Left cardiac atrium (tissue), 4 donors: ENCODE results near the gene P3H2. TPM values are rescaled to one million over a fixed set of nuclear protein-coding genes. Genes with fewer than 3 reads are reported as not detected.
"Not testable (repeated sequence)": the region's sequence is repeated elsewhere in the genome, so short reads cannot be mapped to it uniquely, and the experiment has no call there.

Experiments used
- ATAC-seq, 2 donors: fragments of 200-7000 bp; cut with Tn5 transposase; one replicate each; pipeline ENCODE4 v1.9.1; 2020; ENCODE audit warnings: mild to moderate bottlenecking in 2 of 2, moderate library complexity in 2 of 2
- DNase-seq: peaks from one replicate; pipeline ENCODE4 v3.0.0-alpha.2; 2020
- intact Hi-C, 2 donors: fragments of 100-400 bp; cut with DNase I; formaldehyde crosslinking; loops; one replicate each; pipeline versions ENCODE4 v1.14.1 to v1.15.1; 2022 to 2023
- long read RNA-seq: library from polyadenylated mRNA; unstranded; transcript quantifications from one replicate; pipeline ENCODE4 v2.0.0, GENCODE V29; 2021
- total RNA-seq, 2 donors: library from RNA; stranded (reverse); fragmentation: NEBNext Ultra II Directional; extraction: Animal tissue kit (Norgen Biotek cat#: 25700); gene quantifications; one replicate each; pipeline ENCODE4 v1.2.1, GENCODE V29; 2021
- donor health status: DM: no; HTN: yes; CAD: no.
- donor health status: DM: no; HTN: yes; CAD: no; lungs with severe emphysema.
- donor health status: DM: yes; HTN: yes; CAD: no.
- donor health status: Dilated cardiomyopathy.

P3H2 gene, protein sequence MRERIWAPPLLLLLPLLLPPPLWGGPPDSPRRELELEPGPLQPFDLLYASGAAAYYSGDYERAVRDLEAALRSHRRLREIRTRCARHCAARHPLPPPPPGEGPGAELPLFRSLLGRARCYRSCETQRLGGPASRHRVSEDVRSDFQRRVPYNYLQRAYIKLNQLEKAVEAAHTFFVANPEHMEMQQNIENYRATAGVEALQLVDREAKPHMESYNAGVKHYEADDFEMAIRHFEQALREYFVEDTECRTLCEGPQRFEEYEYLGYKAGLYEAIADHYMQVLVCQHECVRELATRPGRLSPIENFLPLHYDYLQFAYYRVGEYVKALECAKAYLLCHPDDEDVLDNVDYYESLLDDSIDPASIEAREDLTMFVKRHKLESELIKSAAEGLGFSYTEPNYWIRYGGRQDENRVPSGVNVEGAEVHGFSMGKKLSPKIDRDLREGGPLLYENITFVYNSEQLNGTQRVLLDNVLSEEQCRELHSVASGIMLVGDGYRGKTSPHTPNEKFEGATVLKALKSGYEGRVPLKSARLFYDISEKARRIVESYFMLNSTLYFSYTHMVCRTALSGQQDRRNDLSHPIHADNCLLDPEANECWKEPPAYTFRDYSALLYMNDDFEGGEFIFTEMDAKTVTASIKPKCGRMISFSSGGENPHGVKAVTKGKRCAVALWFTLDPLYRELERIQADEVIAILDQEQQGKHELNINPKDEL
- 1 to 10 TPM; 1.6 to 4.0 TPM for total RNA-seq
- long read RNA-seq, partial matches to known transcripts, result 0 of 4 reads
- long read RNA-seq, other reads (novel, unspliced or antisense), result 0 of 4 reads

DNA sequence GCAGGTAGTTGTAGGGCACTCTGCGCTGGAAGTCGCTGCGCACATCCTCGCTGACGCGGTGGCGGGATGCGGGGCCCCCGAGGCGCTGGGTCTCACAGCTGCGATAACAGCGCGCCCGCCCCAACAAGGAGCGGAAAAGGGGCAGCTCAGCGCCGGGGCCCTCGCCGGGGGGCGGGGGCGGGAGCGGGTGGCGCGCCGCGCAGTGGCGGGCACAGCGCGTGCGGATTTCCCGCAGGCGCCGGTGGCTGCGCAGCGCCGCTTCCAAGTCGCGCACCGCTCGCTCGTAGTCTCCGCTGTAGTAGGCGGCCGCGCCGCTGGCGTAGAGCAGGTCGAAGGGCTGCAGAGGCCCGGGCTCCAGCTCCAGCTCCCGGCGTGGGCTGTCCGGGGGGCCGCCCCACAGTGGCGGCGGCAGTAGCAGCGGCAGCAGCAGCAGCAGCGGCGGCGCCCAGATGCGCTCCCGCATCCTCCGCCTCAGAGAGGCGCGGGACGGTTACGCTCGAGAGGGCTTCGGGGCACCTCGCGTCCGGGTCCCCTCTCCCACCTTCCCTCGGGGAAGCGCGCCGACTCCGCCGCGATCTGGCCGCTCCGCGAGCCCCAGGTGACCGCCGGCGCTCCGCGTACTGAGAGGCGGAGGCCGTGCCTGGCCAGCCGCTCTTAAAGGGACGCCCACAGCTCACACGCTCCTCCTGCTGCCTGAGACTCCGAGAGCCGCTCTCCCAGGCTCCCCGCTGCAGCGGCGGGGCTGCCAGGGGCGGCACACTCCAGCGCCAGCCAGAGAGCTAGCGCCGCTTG, at the start of gene P3H2:
TSS of gene P3H2 (minus strand) at position 629 of the 792 bp plus-strand sequence. CDS start at position 463, 166 bp downstream.
- intact Hi-C loops, result no loop called here
- ATAC-seq, result peak; percentile 99 to 100

DNA sequence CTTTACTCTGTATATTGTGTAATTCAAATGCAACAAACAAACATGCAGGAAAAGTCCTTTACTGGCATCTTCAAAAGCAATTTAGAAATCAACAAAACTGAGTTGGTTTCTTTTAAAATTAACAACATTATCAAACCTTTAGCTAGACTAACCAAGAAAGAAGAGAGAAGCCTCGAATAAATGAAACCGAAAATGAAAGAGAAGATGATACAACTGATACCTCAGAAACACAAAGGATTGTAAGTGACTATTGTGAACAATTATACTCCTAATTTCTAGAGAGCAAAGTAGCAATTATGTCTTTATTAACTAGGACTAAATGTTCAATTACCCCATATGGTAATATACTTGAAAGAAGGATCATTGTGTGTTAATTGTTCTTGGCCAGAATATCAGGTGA, 49.2 kb upstream of the P3H2 start:
- intact Hi-C loops, result no loop called here
- ATAC-seq (no peak), DNase-seq (no peak)

More for the DNA sequence above, at the start of gene P3H2:
- DNase-seq, result peak; percentile 83

DNA sequence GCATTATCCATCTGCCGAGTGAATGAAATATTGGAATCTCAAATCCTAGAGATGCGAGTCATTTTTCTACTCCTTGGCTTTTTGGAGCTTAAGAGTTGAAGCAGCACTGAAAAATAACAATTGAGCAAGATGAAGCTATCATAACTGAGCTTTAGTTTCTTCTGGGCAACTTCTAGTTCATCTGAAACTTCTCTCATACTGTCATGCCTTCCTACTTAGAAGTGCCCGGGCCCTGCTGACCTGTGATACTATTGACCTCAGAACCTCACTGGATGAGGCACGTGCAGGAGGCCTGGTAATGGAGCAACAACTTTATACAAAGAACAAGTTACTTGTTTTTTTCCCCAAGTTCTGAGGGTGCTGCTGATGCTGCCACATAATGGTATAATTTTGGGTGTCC, 48.5 kb upstream of the P3H2 start:
- DNase-seq, result no peak
- intact Hi-C loops, result no loop called here
- ATAC-seq, result no peak

DNA sequence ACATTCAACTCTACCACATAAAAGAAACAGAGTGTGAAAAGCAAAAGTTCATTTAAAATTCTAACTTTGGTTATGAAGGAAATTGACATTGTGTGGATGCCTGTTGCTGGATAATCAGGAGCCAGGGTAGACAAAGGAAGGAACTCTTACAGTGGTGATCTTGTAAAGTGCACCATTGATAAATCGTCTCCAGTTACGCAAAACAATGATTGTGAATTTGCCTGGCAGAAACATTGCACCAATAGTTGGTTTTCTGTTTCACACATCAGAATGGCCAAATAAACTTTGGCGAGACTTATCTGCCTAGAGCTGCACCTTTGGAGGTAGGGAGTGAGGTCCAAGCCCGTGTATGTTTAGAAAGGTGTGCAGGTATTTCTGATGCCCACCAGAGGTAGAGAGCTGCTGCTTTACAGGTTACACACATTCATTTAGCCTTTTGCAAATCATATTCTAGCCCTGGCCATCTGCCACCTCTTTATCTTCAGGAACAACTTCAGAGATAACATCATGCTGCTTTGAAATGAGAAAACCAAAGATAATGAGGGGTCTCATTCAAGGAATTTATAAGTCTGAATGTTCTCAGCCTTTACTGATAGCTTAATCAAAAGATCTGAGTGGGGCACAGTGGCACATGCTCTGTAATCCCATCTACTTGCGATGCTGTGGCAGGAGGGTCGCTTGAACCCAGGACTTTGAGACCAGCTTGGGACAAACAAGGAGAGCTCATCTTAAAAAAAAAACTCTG, 47.4 kb upstream of the P3H2 start:
- intact Hi-C loops, result no loop called here
- ATAC-seq (no peak), DNase-seq (no peak)

DNA sequence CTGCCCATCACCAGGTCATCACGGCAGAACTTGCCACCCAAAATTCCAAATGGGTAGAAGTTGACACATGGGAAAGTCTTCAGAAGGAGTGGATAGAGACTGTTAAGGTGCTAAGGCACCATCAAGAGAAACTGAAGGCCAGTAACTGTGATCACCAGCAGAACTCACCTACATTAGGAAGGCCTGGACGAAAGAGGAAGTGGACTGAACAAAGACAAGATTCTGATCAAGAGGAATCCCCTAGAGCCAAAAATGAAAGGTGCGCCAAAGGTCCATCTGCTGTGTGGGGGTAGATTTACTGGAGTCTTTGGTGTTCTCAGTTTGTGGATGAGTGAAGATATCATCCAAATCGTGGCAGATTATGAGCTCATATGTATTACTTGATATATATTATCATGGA, 46.3 kb upstream of the P3H2 start:
- DNase-seq (no peak), ATAC-seq (no peak)

DNA sequence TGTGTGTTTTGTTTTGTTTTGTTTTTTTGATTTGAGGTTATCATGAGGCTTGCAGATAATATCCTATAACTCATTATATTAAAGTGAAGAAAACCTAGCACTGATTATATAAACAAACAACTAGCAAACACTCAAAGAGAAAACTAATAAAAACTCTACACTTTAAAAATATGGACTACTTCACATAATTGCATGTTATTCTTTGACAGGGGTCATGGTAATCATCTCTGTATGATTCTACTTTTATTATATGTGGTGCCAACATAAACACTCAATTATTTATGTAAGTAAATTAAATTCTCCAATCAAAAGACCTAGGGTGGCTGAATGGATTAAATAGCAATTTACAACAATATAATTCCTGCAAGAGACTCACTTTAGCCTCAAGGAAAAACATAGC, 44.6 kb upstream of the P3H2 start:
- intact Hi-C loops, result no loop called here
- ATAC-seq, result no peak

More for the DNA sequence above, 46.3 kb upstream of the P3H2 start:
- intact Hi-C loops, result no loop called here

DNA sequence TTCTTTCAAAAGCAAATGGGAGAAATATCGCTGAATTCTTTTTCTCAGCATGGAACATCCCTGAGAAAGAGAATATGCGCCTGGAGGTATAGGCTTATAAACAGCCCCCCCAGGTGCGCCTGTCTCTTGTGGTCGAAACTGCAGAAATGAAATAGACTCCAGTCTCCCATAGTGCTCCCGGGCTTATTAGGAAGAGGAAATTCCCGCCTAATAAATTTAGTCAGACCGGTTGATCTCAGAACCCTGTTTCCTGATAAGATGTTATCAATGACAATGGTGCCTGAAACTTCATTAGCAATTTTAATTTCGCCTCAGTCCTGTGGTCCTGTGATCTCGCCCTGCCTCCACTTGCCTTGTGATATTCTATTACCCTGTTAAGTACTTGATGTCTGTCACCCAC, 41.3 kb upstream of the P3H2 start:
- intact Hi-C loops, ATAC-seq, DNase-seq: not testable (repeated sequence)

More for the DNA sequence above, 44.6 kb upstream of the P3H2 start:
- no peak for DNase-seq

DNA sequence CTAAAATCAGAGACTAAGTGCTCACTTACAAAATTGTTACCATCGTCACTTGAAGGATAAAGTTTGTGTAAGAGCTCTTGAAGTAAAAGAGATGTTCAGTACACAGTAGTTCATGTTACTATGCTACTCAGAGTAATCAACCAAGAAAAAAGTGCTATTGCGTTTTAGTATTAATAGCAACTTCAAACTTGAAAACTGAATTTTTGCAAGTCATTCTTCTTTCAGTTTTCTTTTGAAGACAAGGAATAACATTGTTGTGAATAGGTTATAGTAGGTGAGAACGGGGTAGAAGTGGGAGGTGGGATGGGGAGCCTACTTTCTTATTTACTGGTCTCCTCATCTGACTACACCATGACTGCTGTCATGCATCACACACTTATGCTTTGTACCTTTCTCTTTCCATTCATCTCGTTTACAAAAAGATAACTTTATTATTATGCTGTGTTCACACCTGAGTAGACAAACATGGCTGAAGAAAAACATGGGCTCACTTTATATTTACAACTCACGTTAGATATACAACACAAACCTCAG, 39.3 kb upstream of the P3H2 start:
- no peak for ATAC-seq
- no peak for DNase-seq
- intact Hi-C loops, result no loop called here

DNA sequence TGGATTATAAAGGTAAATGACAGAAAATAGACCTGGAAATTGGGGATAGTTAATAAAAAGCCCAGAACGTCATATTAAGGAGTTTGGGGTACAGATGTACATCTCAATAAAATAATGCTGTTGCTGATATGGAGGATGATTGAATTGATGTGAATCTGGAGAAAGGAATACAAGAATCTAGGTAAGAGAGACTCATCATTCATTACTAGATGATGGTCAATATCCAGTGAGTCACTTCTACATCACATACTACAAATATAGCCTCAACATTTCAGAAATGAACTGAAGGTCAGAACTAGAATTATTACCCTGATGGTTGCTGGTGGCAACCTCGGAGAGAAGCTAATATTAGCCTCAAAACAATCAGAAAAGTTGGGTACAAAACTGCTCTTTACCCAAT, 37.6 kb upstream of the P3H2 start:
- ATAC-seq, result no peak
- DNase-seq, result no peak
- intact Hi-C loops, result no loop called here

DNA sequence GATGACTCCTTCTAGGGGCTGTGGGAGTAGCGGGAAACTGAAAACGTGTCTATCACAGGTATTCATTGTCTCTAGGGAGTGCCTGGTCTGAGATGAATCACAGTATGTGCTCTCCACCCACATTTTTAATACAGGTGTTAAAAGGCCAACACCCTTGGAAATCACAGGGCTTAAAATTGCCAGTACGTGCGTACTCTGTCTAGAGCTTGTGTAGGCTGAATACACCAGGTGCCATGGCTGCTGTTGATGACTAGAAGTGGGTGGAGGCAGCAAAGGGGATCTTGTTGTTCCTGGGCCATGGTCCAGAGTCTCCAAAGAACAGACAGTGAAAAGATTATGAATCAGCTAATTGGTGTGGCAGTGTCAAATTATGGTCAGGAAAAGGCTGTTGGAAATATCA, 35.1 kb upstream of the P3H2 start:
- ATAC-seq, result no peak
- intact Hi-C loops, result no loop called here
- no peak for DNase-seq

DNA sequence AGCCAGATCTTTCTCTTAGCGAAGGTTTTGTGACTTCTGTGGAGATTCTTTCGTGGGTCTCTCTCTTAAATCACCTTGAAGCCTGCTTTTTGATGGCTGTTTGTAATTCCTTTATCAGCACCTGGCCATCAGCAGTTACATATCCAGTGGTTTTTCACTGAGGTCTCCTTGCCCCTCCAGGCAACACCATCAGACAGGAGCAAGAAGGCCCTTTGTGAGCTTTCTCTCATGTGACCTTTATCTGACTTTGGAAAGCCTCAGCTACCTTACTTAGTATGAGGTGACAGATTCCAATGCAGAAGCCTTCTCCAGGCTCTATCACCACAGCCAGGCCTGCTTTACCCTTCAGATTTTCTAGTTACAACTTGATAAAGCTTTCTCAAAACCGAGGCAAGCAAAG, 30.0 kb upstream of the P3H2 start:
- intact Hi-C loops, result no loop called here
- DNase-seq (no peak), ATAC-seq (no peak)

DNA sequence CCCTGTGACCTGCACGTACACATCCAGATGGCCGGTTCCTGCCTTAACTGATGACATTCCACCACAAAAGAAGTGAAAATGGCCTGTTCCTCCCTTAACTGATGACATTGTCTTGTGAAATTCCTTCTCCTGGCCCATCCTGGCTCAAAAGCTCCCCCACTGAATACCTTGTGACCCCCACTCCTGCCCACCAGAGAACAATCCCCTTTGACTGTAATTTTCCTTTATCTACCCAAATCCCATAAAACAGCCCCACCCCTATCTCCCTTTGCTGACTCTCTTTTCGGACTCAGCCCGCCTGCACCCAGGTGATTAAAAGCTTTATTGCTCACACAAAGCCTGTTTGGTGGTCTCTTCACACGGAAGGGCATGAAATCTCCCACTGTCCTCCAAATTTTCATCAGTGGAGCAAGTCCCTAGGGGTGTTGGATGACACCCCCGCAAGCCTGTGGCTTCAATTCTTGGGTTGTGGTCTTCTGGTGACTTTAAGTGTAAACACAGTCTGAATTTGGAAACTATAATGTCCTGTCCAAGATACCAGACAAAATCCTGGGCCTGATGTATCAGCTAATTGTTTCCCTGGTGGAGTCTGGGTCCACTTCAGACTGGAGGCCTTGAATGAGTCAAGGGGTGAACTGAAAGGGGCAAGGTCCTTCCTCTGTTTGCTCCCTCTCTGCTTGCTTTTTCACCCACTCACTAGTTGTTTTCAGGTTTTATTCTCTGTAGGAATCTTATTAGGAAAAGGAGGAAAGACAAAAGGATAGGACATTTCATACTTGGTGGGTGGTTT, 29.3 kb upstream of the P3H2 start:
- DNase-seq, intact Hi-C loops, ATAC-seq: not testable (repeated sequence)

DNA sequence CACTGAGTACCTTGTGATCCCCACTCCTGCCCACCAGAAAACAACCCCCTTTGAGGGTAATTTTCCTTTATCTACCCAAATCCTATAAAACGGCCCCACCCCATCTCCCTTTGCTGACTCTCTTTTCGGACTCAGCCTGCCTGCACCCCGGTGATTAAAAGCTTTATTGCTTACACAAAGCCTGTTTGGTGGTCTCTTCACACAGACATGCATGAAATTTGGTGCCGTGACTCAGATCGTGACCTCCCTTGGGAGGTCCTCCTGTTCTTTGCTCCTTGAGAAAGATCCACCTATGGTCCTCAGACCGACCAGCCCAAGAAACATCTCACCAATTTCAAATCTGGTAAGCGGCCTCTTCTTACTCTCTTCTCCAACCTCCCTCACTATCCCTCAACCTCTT, 24.1 kb upstream of the P3H2 start:
- DNase-seq, ATAC-seq, intact Hi-C loops: not testable (repeated sequence)

DNA sequence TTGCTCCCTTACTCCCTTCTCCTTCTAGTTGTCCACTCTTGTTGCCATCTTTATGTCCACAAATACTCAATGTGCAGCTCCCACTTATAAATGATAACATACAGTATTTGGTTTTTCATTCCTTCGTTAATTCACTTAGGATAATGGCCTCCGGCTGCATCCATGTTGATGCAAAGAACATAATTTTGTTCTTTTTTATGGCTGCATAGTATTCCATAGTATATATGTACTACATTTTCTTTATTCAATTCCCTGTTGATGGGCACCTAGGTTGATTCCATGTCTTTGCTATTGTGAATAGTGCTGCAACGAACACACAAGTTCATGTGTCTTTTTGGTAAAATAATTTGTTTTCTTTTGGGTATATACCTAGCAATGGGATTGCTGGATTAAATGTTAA, 21.3 kb upstream of the P3H2 start:
- ATAC-seq (no peak), DNase-seq (no peak)
- intact Hi-C loops, result no loop called here

DNA sequence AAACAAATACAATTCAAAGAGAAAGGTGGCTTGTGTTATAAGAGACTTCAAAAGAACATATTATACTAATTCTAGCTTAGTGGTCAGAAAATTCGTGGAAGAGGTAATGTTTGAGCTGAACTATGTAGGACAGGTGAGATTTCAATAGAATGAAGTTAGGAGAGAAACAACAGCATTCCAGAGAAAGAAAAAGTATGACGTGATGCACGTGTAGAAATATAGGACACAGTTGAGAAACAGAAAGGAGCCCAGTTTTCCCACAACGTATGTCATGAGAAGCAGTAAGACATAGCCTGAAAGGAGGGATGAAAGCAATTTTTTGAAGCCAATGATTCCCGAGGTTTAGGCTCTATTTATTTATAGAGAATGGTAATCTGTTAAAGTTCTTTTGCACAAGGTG, 18.7 kb upstream of the P3H2 start:
- no peak for ATAC-seq
- DNase-seq, result no peak
- intact Hi-C loops, result no loop called here

DNA sequence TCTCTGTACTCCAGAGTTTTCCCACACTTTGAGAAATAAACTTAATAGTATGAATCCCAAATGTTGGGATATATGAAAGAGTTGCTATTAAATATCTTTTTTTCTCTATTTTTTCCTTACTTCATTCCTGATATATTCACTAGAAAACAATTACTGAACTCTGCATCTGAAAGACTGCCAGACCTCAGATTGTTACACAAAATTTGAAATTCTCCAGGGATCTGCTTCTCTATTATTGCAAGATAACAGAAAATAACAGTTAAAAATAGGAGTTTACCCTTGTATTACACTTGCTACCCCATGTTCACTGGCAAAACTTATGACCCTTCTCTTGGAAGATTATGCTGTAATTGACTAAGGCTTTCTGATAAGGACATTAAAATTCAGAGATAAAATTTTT, 11.7 kb upstream of the P3H2 start:
- intact Hi-C loops, result no loop called here
- DNase-seq (no peak), ATAC-seq (no peak)

DNA sequence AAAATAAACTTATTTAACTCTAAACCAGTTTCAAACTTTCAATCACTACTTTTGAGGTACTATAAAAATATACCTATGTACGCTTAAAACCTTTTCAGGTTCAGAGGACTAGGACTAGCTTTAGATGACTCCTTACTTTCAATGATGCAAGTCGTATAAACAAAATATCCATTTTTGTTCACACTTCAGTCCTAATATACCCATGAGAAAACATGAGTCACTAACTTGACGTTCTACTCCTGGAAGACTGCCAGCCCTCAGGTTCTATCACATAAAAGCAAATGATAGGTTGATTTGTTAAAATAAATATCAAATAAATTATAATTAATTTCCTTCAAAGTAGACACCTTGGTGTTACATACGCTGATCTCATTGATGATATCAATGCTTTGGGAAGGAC, 10.6 kb upstream of the P3H2 start:
- ATAC-seq, result no peak
- intact Hi-C loops, result no loop called here
- no peak for DNase-seq

DNA sequence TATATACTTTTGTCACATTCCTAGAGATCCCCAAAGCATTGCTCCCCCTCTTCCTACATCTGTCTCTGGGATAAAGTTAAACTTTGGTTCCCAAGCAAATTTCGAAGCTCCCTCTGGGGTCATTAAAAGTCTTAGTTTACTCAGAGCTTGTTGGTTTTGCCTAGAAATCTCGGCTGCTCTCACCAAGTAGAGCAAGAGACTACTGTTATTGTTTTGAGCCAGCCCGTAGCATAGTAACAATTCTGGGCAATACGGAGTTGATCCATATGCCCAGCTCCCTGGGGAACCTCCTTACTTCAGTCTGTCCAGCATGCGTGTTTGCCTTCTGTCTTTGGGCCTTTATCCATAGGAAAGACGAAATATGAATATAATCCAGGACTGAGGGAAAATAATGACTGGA, 10.0 kb upstream of the P3H2 start:
- intact Hi-C loops, result no loop called here
- DNase-seq (no peak), ATAC-seq (peak in 1 of 2 donors; percentile 44)
